Skeletal muscle tissue (tissue), 4 donors: ENCODE measurements around the gene C3orf38. TPM values are rescaled to one million over a fixed set of nuclear protein-coding genes. Genes with fewer than 3 reads are reported as not detected.

Experiments used
- H3K27ac ChIP-seq: one replicate; pipeline ENCODE4 v1.7.0; 2013; ENCODE audit warnings: mild to moderate bottlenecking, low read depth, low read length, inconsistent platforms
- H3K27me3 ChIP-seq, 3 donors: one replicate each; pipeline ENCODE4 v1.7.0; 2013; ENCODE audit warnings: low read length in 3 of 3; ENCODE audit not compliant: control insufficient read depth in 3 of 3, insufficient read depth in 3 of 3
- H3K36me3 ChIP-seq, 3 donors: one replicate each; pipeline ENCODE4 v1.7.0; 2013; ENCODE audit warnings: low read length in 3 of 3; ENCODE audit not compliant: control insufficient read depth in 3 of 3, insufficient read depth in 3 of 3
- H3K4me1 ChIP-seq, 3 donors: one replicate each; pipeline ENCODE4 v1.7.0; 2013; ENCODE audit warnings: low read length in 3 of 3, mild to moderate bottlenecking in 3 of 3; ENCODE audit not compliant: control insufficient read depth in 3 of 3, insufficient read depth in 3 of 3
- H3K4me3 ChIP-seq, 3 donors: one replicate each; pipeline ENCODE4 v1.7.0; 2013; ENCODE audit warnings: low read length in 3 of 3
- H3K9ac ChIP-seq, 3 donors: one replicate each; pipeline ENCODE4 v1.7.0; 2013; ENCODE audit warnings: low read length in 3 of 3, mild to moderate bottlenecking in 3 of 3, moderate library complexity in 2 of 3, low read depth in 1 of 3
- H3K9me3 ChIP-seq, 3 donors: one replicate each; pipeline ENCODE4 v1.7.0; 2013; ENCODE audit warnings: low read length in 3 of 3; ENCODE audit not compliant: control insufficient read depth in 3 of 3
- total RNA-seq: library from RNA; depleted of rRNA; stranded (reverse); fragments of >200 nt; gene quantifications from one replicate; pipeline ENCODE4 v1.2.3, GENCODE V29; 2014
- donor health status: Osteomylitis.

The C3orf38 gene
- total RNA-seq, 1 donor from 2014 or later: 24.0 TPM

- H3K4me3 ChIP-seq: no peak overlapping the region
- H3K36me3 ChIP-seq: peaks cover 0 to 13% (median 8%) of the 10 kb centered on the region in 3 donors
- H3K9ac ChIP-seq: no peak overlapping the region
- no peaks in the 10 kb centered on the region for H3K27me3 ChIP-seq
- no peak overlapping the region for H3K27ac ChIP-seq
- no peaks in the 10 kb centered on the region for H3K9me3 ChIP-seq
- H3K4me1 ChIP-seq: peaks cover 0 to 2% (median 2%) of the 10 kb centered on the region in 3 donors
Measured at GRCh38 chr3:88131695-88132094, 18.1 kb upstream of the C3orf38 start.

GRCh38 chr3:88132894-88133293 is 16.9 kb upstream of the C3orf38 start:
- no peak overlapping the region for H3K9ac ChIP-seq
- H3K27me3 ChIP-seq: no peaks in the 10 kb centered on the region
- H3K9me3 ChIP-seq: no peaks in the 10 kb centered on the region
- H3K4me1 ChIP-seq: peaks cover 0 to 2% (median 2%) of the 10 kb centered on the region in 3 donors
- no peak overlapping the region for H3K27ac ChIP-seq
- no peak overlapping the region for H3K4me3 ChIP-seq
- H3K36me3 ChIP-seq: peaks cover 2 to 18% (median 10%) of the 10 kb centered on the region in 3 donors

- H3K4me1 ChIP-seq: peaks cover 0 to 2% (median 2%) of the 10 kb centered on the region in 3 donors
- no peak overlapping the region for H3K9ac ChIP-seq
- H3K36me3 ChIP-seq: peaks cover 2 to 19% (median 12%) of the 10 kb centered on the region in 3 donors
- H3K27ac ChIP-seq: no peak overlapping the region
- H3K27me3 ChIP-seq: no peaks in the 10 kb centered on the region
- H3K4me3 ChIP-seq: no peak overlapping the region
- H3K9me3 ChIP-seq: no peaks in the 10 kb centered on the region
Measured at GRCh38 chr3:88133711-88134263, 16.0 kb upstream of the C3orf38 start.

- Histone ChIP-seq H3K36me3 (peaks cover 5 to 41% (median 29%) of the 10 kb centered on the region in 3 donors), H3K27me3 (no peaks in the 10 kb centered on the region), H3K27ac (no peak overlapping the region), H3K9me3 (no peaks in the 10 kb centered on the region), H3K4me1 (no peaks in the 10 kb centered on the region), H3K4me3 (no peak overlapping the region), H3K9ac (no peak overlapping the region)
Measured at GRCh38 chr3:88137836-88138235, 11.9 kb upstream of the C3orf38 start.

GRCh38 chr3:88141458-88142083 is 8.2 kb upstream of the C3orf38 start:
- H3K36me3 ChIP-seq: peaks cover 5 to 29% (median 22%) of the 10 kb centered on the region in 3 donors
- H3K4me3 ChIP-seq: no peak overlapping the region
- H3K9ac ChIP-seq: no peak overlapping the region
- H3K27me3 ChIP-seq: no peaks in the 10 kb centered on the region
- no peaks in the 10 kb centered on the region for H3K4me1 ChIP-seq
- H3K9me3 ChIP-seq: no peaks in the 10 kb centered on the region
- H3K27ac ChIP-seq: no peak overlapping the region

- no peak overlapping the region for H3K27ac ChIP-seq
- H3K9me3 ChIP-seq: no peaks in the 10 kb centered on the region
- H3K4me3 ChIP-seq: no peak overlapping the region
- H3K9ac ChIP-seq: no peak overlapping the region
- H3K27me3 ChIP-seq: no peaks in the 10 kb centered on the region
- H3K36me3 ChIP-seq: peaks cover 5 to 27% (median 22%) of the 10 kb centered on the region in 3 donors
- no peaks in the 10 kb centered on the region for H3K4me1 ChIP-seq
Measured at GRCh38 chr3:88142094-88142624, 7.6 kb upstream of the C3orf38 start.

- no peak overlapping the region for H3K4me3 ChIP-seq
- no peaks in the 10 kb centered on the region for H3K27me3 ChIP-seq
- H3K36me3 ChIP-seq: peaks cover 0 to 3% (median 2%) of the 10 kb centered on the region in 3 donors
- H3K27ac ChIP-seq: no peak overlapping the region
- no peak overlapping the region for H3K9ac ChIP-seq
- peaks cover 7 to 12% (median 8%) of the 10 kb centered on the region in 3 donors for H3K4me1 ChIP-seq
- no peaks in the 10 kb centered on the region for H3K9me3 ChIP-seq
Measured at GRCh38 chr3:88147261-88147660, 2.5 kb upstream of the C3orf38 start.

GRCh38 chr3:88148651-88149050 is 1.1 kb upstream of the C3orf38 start:
- H3K27ac ChIP-seq: no peak overlapping the region
- H3K9me3 ChIP-seq: no peaks in the 10 kb centered on the region
- H3K9ac ChIP-seq: peak overlapping the region in 1 of 3 donors; percentile 99
- peak overlapping the region; percentile 96 to 100 (median 99) for H3K4me3 ChIP-seq
- H3K4me1 ChIP-seq: peaks cover 7 to 12% (median 8%) of the 10 kb centered on the region in 3 donors
- H3K27me3 ChIP-seq: no peaks in the 10 kb centered on the region
- H3K36me3 ChIP-seq: peaks cover 0 to 4% (median 3%) of the 10 kb centered on the region in 3 donors

GRCh38 chr3:88149101-88149508 is 654 bp upstream of the C3orf38 start:
- H3K9me3 ChIP-seq: no peaks in the 10 kb centered on the region
- H3K27ac ChIP-seq: peak overlapping the region; percentile 92
- H3K27me3 ChIP-seq: no peaks in the 10 kb centered on the region
- H3K4me3 ChIP-seq: peak overlapping the region; percentile 96 to 100 (median 99)
- H3K4me1 ChIP-seq: peaks cover 7 to 12% (median 8%) of the 10 kb centered on the region in 3 donors
- H3K9ac ChIP-seq: peak overlapping the region; percentile 63 to 99 (median 98)
- peaks cover 0 to 4% (median 3%) of the 10 kb centered on the region in 3 donors for H3K36me3 ChIP-seq

- Histone ChIP-seq H3K27ac (peak overlapping the region; percentile 92), H3K27me3 (no peaks in the 10 kb centered on the region), H3K4me1 (peaks cover 7 to 12% (median 8%) of the 10 kb centered on the region in 3 donors), H3K36me3 (peaks cover 7 to 11% (median 8%) of the 10 kb centered on the region in 3 donors), H3K9me3 (no peaks in the 10 kb centered on the region), H3K4me3 (peak overlapping the region; percentile 96 to 100 (median 99)), H3K9ac (peak overlapping the region; percentile 98 to 99 (median 99))
Measured at GRCh38 chr3:88150371-88150770, 612 bp downstream of the C3orf38 start.
